IPS-NIHi7 (cell line): Measurements from ENCODE around the gene MARCHF10.

ENCODE experiments used
- DNase-seq: peaks from one replicate; pipeline ENCODE4 v3.0.0; 2012; ENCODE audit warnings: mixed read lengths; ENCODE audit errors: extremely low spot score

The MARCHF10 gene

GRCh38 chr17:62676952-62677596 is 131.0 kb downstream of the MARCHF10 start:
- no peak for DNase-seq

GRCh38 chr17:62676231-62676943 is 131.7 kb downstream of the MARCHF10 start:
- DNase-seq, result no peak

GRCh38 chr17:62675701-62676100 is 132.4 kb downstream of the MARCHF10 start:
- no peak for DNase-seq

GRCh38 chr17:62675260-62675659 is 132.9 kb downstream of the MARCHF10 start:
- no peak for DNase-seq

GRCh38 chr17:62674841-62675240 is 133.3 kb downstream of the MARCHF10 start:
- no peak for DNase-seq

GRCh38 chr17:62674363-62674739 is 133.8 kb downstream of the MARCHF10 start:
- DNase-seq, result no peak

- DNase-seq, result no peak
These were observed 134.3 kb downstream of the MARCHF10 start for GRCh38 chr17:62673614-62674362.

- DNase-seq, result no peak
These were observed 135.2 kb downstream of the MARCHF10 start for GRCh38 chr17:62672957-62673356.

GRCh38 chr17:62671553-62671952 is 136.6 kb downstream of the MARCHF10 start:
- DNase-seq, result no peak

- peak; percentile 89 for DNase-seq
These were observed 137.8 kb downstream of the MARCHF10 start for GRCh38 chr17:62670202-62670821.

- DNase-seq, result no peak
These were observed 139.9 kb downstream of the MARCHF10 start for GRCh38 chr17:62668091-62668804.

GRCh38 chr17:62666801-62667591 is 141.1 kb downstream of the MARCHF10 start:
- no peak for DNase-seq

GRCh38 chr17:62666061-62666800 is 141.9 kb downstream of the MARCHF10 start:
- no peak for DNase-seq

- DNase-seq, result no peak
These were observed 142.5 kb downstream of the MARCHF10 start for GRCh38 chr17:62665599-62665998.

- no peak for DNase-seq
These were observed 143.6 kb downstream of the MARCHF10 start for GRCh38 chr17:62664336-62665120.

- no peak for DNase-seq
These were observed 144.8 kb downstream of the MARCHF10 start for GRCh38 chr17:62663304-62663703.

- no peak for DNase-seq
These were observed 145.3 kb downstream of the MARCHF10 start for GRCh38 chr17:62662855-62663254.

- DNase-seq, result no peak
These were observed 146.8 kb downstream of the MARCHF10 start for GRCh38 chr17:62661337-62661736.

- DNase-seq, result no peak
These were observed 147.4 kb downstream of the MARCHF10 start for GRCh38 chr17:62660629-62661118.
